AG09319 (cell line): Measurements from ENCODE around the gene MAOA.
"Not testable (repeated sequence)": the region's sequence is repeated elsewhere in the genome, so short reads cannot be mapped to it uniquely, and the experiment has no call there.

ENCODE experiments used
- DNase-seq: peaks from one replicate; pipeline ENCODE4 v3.0.0-alpha.2; 2010; ENCODE audit warnings: low read depth; ENCODE audit errors: extremely low read depth
- CTCF ChIP-seq: IDR thresholded peaks from 2 replicates; pipeline ENCODE4 v1.5.1; 2011; ENCODE audit warnings: low read depth, mild to moderate bottlenecking, inconsistent platforms, low read length, moderate library complexity

MAOA gene

GRCh38 chrX:43717161-43717560 lies 61.1 kb downstream of the MAOA start:
- no peak for TF ChIP-seq CTCF
- no peak for DNase-seq

- no peak for TF ChIP-seq CTCF
- no peak for DNase-seq
Observed at GRCh38 chrX:43718081-43718480, 62.0 kb downstream of the MAOA start.

GRCh38 chrX:43718546-43718945 lies 62.4 kb downstream of the MAOA start:
- no peak for TF ChIP-seq CTCF
- no peak for DNase-seq

GRCh38 chrX:43718956-43719355 lies 62.9 kb downstream of the MAOA start:
- no peak for TF ChIP-seq CTCF
- DNase-seq, result no peak

GRCh38 chrX:43720082-43720481 lies 64.0 kb downstream of the MAOA start:
- TF ChIP-seq CTCF, result no peak
- no peak for DNase-seq

GRCh38 chrX:43720961-43721360 lies 64.9 kb downstream of the MAOA start:
- no peak for TF ChIP-seq CTCF
- DNase-seq, result no peak

- DNase-seq, result not testable (repeated sequence)
Observed at GRCh38 chrX:43725227-43725626, 69.1 kb downstream of the MAOA start.

- DNase-seq, result not testable (repeated sequence)
Observed at GRCh38 chrX:43727254-43727653, 71.2 kb downstream of the MAOA start.

GRCh38 chrX:43728002-43728401 lies 71.9 kb downstream of the MAOA start:
- DNase-seq, result no peak
- no peak for TF ChIP-seq CTCF
